ENCODE measurements around the gene EFHB.
"Not testable (repeated sequence)": the region's sequence is repeated elsewhere in the genome, so short reads cannot be mapped to it uniquely, and the experiment has no call there.

EFHB gene

GRCh38 chr3:19888428-19889152 is 45.4 kb downstream of the EFHB start:
- ATAC-seq, result peak; percentile 4; the same call in 2 of the 3 replicates
- TF ChIP-seq OSR1 (CRISPR knock-in tag; IDR thresholded peaks at IDR 0.05) (no peak), RARB (CRISPR knock-in tag; IDR thresholded peaks at IDR 0.05) (no peak), ESRRG (CRISPR knock-in tag; IDR thresholded peaks at IDR 0.05) (no peak)

DNA sequence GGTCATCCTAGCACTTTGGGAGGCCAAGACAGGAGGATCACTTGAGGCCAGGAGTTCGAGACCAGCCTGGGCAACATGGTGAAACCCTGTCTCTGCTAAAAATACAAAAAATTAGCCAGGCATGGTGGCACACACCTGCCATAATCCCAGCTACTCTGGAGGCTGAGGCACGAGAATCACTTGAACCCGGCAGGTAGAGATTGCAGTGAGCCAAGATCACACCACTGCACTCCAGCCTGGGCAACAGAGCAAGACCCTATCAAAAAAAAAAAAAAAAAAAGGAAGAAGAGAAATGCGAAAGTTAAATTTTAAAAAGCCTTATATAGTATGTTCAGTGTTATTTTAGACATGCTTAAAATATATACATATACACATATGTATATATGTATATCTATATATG is 46.9 kb downstream of the EFHB start:
- ATAC-seq, result not testable (repeated sequence)

DNA sequence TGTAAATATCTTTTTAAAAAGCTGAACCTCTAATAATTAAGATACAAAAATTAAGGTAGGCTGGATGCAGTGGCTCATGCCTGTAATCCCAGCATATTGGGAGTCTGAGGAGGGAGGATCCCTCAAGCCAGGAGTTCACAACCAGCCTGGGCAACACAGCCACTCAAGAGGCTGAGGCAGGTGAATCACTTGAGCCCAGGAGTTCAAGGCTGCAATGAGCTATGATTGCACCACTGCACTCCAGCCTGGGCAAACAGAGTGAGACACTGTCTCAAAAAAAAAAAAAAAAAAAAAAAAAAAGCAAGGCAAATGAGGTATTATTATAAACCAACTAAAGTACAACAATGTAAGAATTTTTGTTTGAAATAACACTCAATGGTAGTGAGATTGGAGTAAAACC is 47.6 kb downstream of the EFHB start:
- no peak for ATAC-seq
- TF ChIP-seq POU6F1 (CRISPR knock-in tag; IDR thresholded peaks at IDR 0.05; ENCODE audit: borderline replicate concordance, low read depth) (no peak), OSR1 (CRISPR knock-in tag; IDR thresholded peaks at IDR 0.05) (no peak), PATZ1 (CRISPR knock-in tag; IDR thresholded peaks at IDR 0.05; ENCODE audit: borderline replicate concordance) (no peak), TOX (CRISPR knock-in tag; IDR thresholded peaks at IDR 0.05; ENCODE audit: borderline replicate concordance) (no peak), ZFP30 (CRISPR knock-in tag; IDR thresholded peaks at IDR 0.05) (no peak), ESRRG (CRISPR knock-in tag; IDR thresholded peaks at IDR 0.05) (no peak), ZNF8 (CRISPR knock-in tag; IDR thresholded peaks at IDR 0.05) (no peak), BACH2 (CRISPR knock-in tag; IDR thresholded peaks at IDR 0.05; ENCODE audit: borderline replicate concordance) (no peak), PPARA (CRISPR knock-in tag; IDR thresholded peaks at IDR 0.05; ENCODE audit: borderline replicate concordance) (no peak)
- TF ChIP-seq, protein P1, sequence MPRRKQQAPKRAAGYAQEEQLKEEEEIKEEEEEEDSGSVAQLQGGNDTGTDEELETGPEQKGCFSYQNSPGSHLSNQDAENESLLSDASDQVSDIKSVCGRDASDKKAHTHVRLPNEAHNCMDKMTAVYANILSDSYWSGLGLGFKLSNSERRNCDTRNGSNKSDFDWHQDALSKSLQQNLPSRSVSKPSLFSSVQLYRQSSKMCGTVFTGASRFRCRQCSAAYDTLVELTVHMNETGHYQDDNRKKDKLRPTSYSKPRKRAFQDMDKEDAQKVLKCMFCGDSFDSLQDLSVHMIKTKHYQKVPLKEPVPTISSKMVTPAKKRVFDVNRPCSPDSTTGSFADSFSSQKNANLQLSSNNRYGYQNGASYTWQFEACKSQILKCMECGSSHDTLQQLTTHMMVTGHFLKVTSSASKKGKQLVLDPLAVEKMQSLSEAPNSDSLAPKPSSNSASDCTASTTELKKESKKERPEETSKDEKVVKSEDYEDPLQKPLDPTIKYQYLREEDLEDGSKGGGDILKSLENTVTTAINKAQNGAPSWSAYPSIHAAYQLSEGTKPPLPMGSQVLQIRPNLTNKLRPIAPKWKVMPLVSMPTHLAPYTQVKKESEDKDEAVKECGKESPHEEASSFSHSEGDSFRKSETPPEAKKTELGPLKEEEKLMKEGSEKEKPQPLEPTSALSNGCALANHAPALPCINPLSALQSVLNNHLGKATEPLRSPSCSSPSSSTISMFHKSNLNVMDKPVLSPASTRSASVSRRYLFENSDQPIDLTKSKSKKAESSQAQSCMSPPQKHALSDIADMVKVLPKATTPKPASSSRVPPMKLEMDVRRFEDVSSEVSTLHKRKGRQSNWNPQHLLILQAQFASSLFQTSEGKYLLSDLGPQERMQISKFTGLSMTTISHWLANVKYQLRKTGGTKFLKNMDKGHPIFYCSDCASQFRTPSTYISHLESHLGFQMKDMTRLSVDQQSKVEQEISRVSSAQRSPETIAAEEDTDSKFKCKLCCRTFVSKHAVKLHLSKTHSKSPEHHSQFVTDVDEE (CRISPR knock-in tag; IDR thresholded peaks at IDR 0.05), result no peak

DNA sequence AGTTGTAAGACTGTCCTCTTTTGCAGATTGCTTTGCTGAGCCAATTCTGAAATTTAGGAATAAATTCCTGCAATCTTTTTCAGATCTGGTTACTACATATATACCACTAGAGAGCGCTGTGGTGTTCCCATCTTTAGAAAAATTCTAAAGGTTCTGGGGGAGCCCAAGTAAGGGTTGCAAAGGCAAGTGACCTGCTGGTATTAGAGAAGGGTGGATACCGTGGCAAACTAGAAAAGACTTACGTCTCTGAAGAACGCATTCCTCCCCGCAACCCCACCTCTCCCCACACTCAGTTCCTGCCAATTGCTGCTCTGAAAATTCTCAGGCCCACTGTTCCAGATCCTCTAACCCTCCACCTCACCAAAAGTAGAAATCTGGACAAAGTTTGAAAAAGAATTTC is 48.5 kb downstream of the EFHB start:
- peak; percentile 14; the same call in 1 of the 3 replicates for ATAC-seq
- no peak for TF ChIP-seq CREB5 (CRISPR knock-in tag; IDR thresholded peaks at IDR 0.05; ENCODE audit: low read depth)
- TF ChIP-seq SNAI2 (CRISPR knock-in tag; IDR thresholded peaks at IDR 0.05), result no peak

DNA sequence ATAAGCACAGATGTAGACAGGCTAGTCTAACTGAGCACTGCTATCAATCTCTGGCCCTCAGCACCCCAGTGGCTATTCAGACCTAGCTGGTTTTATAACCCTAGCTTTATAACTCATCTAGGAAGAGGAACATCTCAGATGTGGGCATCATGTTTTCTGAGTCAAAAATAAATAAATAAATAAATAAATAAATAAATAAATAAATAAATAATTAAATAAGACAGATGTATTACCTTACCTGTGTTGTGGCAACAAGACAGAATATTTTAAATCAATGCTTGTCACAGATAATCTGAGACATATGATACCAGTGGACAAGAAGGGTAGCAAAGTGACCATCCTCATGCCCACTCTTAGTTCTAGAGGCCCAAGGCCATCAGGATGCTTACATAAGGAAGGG is 52.2 kb downstream of the EFHB start:
- no peak for TF ChIP-seq RARB (CRISPR knock-in tag; IDR thresholded peaks at IDR 0.05)
- no peak for TF ChIP-seq ZC3H10 (CRISPR knock-in tag; IDR thresholded peaks at IDR 0.05)
- no peak for TF ChIP-seq PPARA (CRISPR knock-in tag; IDR thresholded peaks at IDR 0.05; ENCODE audit: borderline replicate concordance)
- TF ChIP-seq ESRRG (CRISPR knock-in tag; IDR thresholded peaks at IDR 0.05), result no peak
- TF ChIP-seq ZFP30 (CRISPR knock-in tag; IDR thresholded peaks at IDR 0.05), result no peak
- no peak for TF ChIP-seq OSR1 (CRISPR knock-in tag; IDR thresholded peaks at IDR 0.05)
- TF ChIP-seq TOX (CRISPR knock-in tag; IDR thresholded peaks at IDR 0.05; ENCODE audit: borderline replicate concordance), result no peak
- no peak for TF ChIP-seq TCF4 (CRISPR knock-in tag; IDR thresholded peaks at IDR 0.05; ENCODE audit: borderline replicate concordance)
- no peak for TF ChIP-seq ZNF565 (CRISPR knock-in tag; conservative IDR thresholded peaks at IDR 0.05; ENCODE audit: low read depth)
- no peak for TF ChIP-seq CSDC2 (CRISPR knock-in tag; IDR thresholded peaks at IDR 0.05)
- no peak for TF ChIP-seq ARNTL (CRISPR knock-in tag; IDR thresholded peaks at IDR 0.05; ENCODE audit: borderline replicate concordance, low read depth)
- no peak for TF ChIP-seq ZFP3 (CRISPR knock-in tag; IDR thresholded peaks at IDR 0.05)
- TF ChIP-seq CSRNP3 (CRISPR knock-in tag; IDR thresholded peaks at IDR 0.05), result no peak
- TF ChIP-seq ISL1 (CRISPR knock-in tag; IDR thresholded peaks at IDR 0.05), result no peak
- TF ChIP-seq BACH2 (CRISPR knock-in tag; IDR thresholded peaks at IDR 0.05; ENCODE audit: borderline replicate concordance), result no peak
- ATAC-seq, result no peak

All from SK-N-SH treated with all-trans-retinoic acid at 6 μM for 48 hours (cell line).